Measurements from ENCODE around the gene SOST. TPM values are rescaled to one million over a fixed set of nuclear protein-coding genes. Genes with fewer than 3 reads are reported as not detected.
A peak's percentile ranks its signal among the peaks of the same experiment; 100 is the strongest.
"Not testable (repeated sequence)": the region's sequence is repeated elsewhere in the genome, so short reads cannot be mapped to it uniquely, and the experiment has no call there.

The SOST gene
- polyA plus RNA-seq (2014; cell fraction: cytosol; rRNA removed) = not detected in 2 replicates
- not detected in 2 replicates for polyA plus RNA-seq (2014; cell fraction: nucleus; rRNA removed)

GRCh38 chr17:43758497-43759174 lies at the start of gene SOST:
Gene SOST (minus strand): TSS chr17:43758791. CDS start chr17:43758741, 50 bp downstream.
- no peak for DNase-seq (ENCODE audit: low spot score)

GRCh38 chr17:43808076-43808475 lies 49.5 kb upstream of the SOST start:
- DNase-seq (ENCODE audit: low spot score) = no peak

DNA sequence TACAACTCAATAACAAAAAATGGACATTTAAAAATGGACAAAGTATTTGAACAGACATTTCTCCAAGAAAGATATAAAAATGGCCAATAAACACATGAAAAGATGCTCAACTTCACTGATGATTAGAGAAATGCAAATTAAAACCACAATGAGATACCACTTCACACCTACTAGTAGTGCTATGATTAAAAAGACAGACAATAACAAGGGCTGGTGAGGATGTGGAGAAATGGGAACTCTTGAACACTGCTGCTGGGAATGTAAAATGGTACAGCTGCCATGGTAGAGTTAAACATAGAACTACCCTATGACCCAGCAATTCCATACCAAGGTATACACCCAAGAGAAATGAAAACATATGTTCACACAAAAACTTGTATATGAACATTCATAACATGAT lies 46.5 kb upstream of the SOST start:
- no peak for DNase-seq (ENCODE audit: low spot score)

GRCh38 chr17:43803758-43804157 lies 45.2 kb upstream of the SOST start:
- no peak for DNase-seq (ENCODE audit: low spot score)

DNA sequence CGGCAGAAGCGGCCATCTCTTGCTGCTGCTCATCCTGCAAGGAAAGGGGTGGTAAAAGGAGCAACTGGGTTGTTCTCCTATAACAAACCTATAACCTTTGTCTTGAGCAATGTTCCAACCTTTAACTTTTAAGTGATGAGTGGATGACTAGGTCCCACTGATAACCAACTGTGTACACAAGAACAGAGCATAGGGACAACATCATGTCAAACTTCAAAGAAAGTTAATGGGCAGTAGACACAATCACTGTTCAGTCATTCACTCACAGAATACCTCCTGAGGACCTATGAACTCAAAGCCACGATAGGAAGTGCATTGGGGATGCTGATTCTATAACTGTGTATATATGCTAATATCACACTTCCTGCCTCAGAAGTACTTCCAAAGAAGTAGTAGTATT lies 43.3 kb upstream of the SOST start:
- no peak for DNase-seq (ENCODE audit: low spot score)

GRCh38 chr17:43800736-43801135 lies 42.1 kb upstream of the SOST start:
- no peak for DNase-seq (ENCODE audit: low spot score)

DNA sequence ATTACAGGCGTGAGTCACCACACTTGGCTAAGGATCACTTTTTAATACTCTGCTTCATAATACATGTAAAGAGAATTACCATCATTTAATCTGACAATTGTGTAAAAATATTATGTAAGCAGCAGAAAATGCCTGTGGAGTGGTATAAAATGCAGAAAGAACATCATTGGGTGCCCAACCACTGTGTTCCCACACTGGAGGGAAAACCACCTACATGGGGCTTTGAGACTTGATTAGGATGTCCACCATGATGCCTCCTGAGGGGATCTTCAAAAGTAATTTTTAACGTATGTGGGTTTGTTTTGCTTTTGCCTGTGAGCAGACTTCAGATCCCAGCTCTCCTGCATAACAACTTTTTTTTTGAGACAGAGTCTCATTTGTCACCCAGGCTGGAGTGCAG lies 40.5 kb upstream of the SOST start:
- DNase-seq (ENCODE audit: low spot score) = no peak

DNA sequence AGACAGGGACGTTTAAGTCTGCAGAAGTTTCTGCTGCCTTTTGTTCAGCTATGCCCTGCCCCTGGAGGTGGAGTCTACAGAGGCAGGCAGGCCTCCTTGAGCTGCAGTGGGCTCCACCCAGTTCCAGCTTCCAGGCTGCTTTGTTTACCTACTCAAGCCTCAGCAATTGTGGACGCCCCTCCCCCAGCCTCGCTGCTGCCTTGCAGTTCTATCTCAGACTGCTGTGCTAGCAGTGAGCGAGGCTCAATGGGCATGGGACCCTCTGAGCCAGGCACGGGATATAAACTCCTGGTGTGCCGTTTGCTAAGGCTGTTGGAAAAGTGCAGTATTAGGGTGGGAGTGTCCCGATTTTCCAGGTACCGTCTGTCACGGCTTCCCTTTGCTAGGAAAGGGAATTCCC lies 39.4 kb upstream of the SOST start:
- not testable (repeated sequence) for DNase-seq (ENCODE audit: low spot score)

DNA sequence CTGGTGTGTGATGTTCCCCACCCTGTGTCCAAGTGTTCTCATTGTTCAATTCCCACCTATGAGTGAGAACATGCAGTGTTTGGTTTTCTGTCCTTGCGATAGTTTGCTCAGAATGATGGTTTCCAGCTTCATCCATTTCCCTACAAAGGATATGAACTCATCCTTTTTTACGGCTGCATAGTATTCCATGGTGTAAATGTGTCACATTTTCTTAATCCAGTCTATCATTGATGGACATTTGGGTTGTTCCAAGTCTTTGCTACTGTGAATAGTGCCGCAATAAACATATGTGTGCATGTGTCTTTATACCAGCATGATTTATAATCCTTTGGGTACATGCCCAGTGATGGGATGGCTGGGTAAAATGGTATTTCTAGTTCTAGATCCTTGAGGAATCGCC lies 34.1 kb upstream of the SOST start:
- not testable (repeated sequence) for DNase-seq (ENCODE audit: low spot score)

DNA sequence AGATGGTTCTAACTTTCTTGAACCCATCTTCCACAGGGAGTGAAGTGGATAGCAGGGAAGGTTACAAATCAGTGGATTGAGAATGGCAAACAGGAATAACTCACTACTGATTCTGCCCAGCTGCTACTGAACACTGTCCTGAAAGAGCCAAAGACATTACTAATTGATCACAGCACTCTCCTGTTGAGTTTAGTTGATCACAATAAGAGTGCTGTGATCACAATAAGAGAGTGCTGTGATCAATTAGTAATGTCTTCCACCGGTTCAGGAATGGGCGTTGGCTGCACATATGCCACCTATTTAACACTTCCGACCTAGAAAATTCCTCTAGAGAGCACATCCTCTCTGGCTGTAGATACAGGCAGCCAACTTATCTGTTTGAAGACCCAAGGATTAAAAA lies 33.0 kb upstream of the SOST start:
- DNase-seq (ENCODE audit: low spot score) = peak; percentile 61

DNA sequence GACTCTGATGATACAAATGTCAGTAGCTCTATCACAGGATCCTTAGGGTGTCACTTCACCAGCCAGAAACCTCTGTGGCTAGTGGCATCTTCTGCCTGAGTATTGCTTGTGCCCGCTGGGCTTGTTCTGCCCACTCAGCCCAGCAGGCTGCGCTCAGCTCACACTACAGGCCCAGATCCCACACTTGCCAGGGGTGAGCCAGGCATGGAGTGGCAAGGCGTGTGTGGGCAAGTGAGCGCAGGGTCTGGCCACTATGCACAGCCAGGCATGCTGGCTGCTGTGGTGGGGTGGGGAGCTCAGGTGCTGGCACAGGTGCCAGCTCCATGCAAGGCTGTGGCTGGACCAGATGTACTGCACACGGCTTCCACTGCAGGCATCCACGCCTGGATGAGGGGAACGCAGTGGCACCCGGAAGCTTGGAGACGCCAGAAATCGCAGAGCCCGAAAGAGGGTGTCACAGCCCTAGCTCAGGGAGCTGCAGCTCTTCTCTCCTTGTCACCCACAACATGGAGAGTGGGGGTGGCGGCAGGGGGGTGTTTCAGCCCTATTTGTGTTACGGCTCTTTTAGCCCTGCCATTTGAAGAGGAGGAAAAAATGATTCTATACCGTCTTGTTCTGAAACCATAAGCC lies 31.8 kb upstream of the SOST start:
- no peak for DNase-seq (ENCODE audit: low spot score)

- DNase-seq (ENCODE audit: low spot score) = no peak
Measured at GRCh38 chr17:43789482-43789881, 30.9 kb upstream of the SOST start.

GRCh38 chr17:43788540-43788939 lies 29.9 kb upstream of the SOST start:
- no peak for DNase-seq (ENCODE audit: low spot score)

- no peak for DNase-seq (ENCODE audit: low spot score)
Measured at GRCh38 chr17:43787728-43788127, 29.1 kb upstream of the SOST start.

DNA sequence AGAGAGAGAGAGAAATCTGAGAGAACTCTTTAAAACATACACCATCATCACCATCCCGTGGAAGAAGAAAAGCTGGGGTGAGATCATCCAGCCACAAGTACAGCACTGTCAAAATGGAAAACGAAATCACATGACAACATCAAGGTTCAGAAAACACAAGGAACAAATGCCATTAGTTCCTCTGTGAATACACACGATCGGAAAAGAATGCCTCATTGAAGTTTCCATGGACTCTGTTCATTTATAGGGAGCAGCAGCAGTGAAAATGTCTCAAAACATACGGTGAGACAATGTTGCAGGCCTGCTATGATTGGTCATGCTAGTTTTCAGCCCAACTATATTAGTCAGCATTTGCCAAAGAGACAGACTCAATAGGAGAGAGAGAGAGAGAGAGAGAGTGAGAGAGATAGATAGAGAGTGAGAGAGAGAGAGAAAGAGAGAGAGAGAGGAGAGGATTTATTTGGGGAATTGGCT lies 26.1 kb upstream of the SOST start:
- DNase-seq (ENCODE audit: low spot score) = no peak

DNA sequence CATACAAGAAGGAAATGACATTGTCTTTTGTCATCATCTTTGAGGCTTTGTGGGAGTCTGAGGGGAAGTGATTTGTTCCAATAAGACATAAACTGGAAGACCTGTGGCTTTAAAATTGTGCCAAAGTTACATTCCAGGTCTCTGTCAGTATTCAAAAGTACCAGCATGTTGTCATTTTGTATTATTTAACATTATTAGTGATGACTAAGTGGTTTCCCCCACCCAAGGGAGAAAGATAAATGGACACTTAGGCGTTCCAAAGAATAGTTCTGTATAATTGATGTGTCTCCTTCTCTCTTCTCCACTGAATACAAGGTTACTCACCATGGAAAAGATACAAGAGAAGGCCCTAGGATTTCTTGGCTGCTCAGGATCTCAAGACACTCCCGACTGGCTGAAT lies 25.5 kb upstream of the SOST start:
- no peak for DNase-seq (ENCODE audit: low spot score)

- no peak for DNase-seq (ENCODE audit: low spot score)
Measured at GRCh38 chr17:43782913-43783680, 24.5 kb upstream of the SOST start.

- no peak for DNase-seq (ENCODE audit: low spot score)
Measured at GRCh38 chr17:43780135-43780534, 21.5 kb upstream of the SOST start, which contains the start of gene CFAP97D1. Gene CFAP97D1 (plus strand): TSS chr17:43780435. CDS start chr17:43780463, 28 bp downstream.

DNA sequence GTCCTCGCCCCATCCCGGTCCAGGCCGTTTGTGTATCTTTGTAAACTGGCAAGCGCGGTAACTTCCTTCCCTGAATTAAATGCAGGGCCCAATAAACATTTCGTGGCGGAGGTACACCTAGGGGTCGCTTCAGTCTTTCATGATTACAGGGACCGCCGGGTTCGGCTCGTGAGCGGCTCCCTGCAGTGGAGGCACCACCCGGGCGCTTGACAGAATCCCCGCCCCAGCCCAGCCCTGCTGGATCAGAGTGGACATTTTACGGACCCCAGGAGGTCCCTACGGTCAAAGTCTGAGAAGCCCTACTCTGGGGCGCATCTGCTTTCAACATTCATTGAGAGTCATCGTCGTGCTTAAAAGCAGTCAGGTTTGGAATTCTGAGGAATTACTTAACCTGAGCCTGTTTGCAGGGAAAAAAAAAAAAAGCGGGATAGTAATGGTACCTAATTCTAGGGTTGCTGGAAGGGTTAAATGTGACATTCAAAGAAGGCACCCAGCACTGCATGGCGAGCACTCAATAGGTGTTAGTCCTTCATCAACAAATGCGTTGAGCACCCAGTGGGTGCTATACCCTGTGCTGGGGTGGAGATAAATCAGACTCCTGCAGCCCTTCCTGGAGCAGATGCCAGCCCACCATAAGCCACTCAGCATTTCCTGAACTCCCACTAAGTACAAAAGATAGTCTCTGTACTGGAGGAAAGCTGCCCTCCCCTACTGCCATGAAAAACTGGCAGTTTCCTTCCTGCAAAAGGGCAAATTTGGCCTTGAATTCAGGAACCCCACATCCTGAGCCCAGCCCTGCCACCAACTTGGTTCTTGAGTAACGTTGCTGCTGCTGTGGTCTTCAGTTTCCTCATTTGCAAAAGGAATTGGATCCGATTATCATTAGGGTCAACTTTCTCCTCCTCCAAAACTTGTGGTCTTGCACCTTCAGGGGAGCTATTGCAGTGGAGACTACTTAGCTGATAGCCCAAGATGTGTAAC lies 20.8 kb upstream of the SOST start:
- DNase-seq (ENCODE audit: low spot score) = peak; percentile 62

DNA sequence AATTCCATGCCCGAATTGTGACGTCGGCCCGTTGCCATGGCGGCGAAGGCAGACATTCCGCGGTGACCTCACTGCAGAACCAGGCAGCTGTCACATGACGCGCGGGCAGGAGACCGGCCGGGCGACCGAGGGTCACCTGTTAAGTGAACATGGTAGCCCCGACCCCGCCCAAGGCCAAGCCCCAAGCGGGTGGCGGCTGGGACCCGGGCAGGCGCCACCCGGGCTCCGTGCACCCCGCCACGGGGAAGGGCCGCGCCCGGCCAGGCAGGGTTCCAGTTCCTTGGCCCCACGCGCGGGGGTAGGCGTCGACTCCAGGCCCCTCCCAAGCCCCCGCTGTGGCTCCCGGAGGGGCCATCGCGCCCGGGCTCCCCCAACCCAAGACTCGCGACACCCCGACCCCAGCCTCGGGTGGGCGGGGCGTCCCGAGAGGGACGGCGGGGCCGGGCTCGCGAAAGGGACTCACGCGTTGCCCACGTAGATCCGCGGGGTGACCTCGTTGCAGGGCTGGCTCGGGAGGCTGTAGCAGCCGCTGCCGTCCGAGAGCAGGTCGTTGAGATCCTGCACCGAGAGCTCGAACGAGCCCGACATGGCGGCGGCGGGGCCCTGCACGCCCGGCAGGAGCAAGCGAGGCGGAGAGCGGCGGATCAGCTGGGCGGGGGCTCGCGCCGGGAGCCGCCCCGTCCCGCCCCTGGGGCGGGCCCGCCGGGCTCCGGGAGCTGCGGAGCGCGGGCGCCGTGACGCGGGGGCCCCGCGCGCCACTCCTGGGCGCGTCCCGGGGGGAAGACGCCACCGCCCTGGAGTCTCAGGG lies 19.9 kb upstream of the SOST start, which contains the start of gene DUSP3:
DUSP3 (minus strand) TSS at position 641 of the 808 bp plus-strand sequence; CDS start at position 588, 53 bp downstream.
- peak; percentile 81 for DNase-seq (ENCODE audit: low spot score)

Measured in SK-N-DZ (cell line).